ENCODE measurements around the gene ABR. TPM values are rescaled to one million over a fixed set of nuclear protein-coding genes. Genes with fewer than 3 reads are reported as not detected.
"Not testable (repeated sequence)": the region's sequence is repeated elsewhere in the genome, so short reads cannot be mapped to it uniquely, and the experiment has no call there.

ABR gene
- polyA plus RNA-seq, 1 donor from 2014 or later, result 34.5 TPM

DNA sequence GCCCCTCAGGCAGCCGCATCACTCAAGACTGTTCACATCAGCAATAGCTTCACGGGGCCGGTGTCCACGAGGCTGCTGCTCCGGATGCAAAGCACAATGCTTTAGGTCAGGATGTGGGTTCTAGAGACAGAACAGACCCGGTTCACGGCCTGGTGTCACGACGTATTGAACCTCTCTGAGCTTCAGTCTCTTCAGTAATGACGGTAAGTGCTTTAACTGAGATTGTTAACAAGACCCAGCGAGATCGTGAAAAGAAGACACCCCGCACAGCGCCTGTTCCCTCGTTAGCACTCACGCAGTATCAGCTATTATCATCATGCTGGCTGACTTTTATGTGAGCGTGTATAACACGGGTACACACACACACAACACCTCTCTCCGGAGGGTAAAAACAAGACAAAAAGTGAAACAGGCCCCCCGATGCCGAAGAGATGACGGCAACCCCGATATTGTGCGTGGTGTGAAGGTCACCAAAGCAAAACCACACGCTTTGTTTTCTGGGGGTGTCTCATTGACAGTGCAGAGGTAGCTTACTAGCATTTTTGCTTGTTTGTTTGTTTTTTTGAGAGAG lies 21.4 kb upstream of the ABR start:
- Histone ChIP-seq H4K20me1 (ENCODE audit: insufficient read depth) (no peaks in the 10 kb centered on the region), H3K79me2 (replicated peaks; ENCODE audit: insufficient read depth, low read length) (no peaks in the 10 kb centered on the region), H3F3A (ENCODE audit: insufficient read depth, low read length, poor library complexity, severe bottlenecking) (no peaks in the 10 kb centered on the region), H3K27me3 (ENCODE audit: insufficient read depth, low read depth, low read length) (no peaks in the 10 kb centered on the region), H3K9ac (ENCODE audit: low read length) (no peak overlapping the region), H3K36me3 (ENCODE audit: insufficient read depth, low read length) (no peaks in the 10 kb centered on the region), H3K4me2 (ENCODE audit: low read length) (no peak overlapping the region), H3K4me3 (ENCODE audit: low read length) (no peak overlapping the region), H3K9me2 (ENCODE audit: insufficient read depth, low read length) (no peaks in the 10 kb centered on the region), H2AFZ (ENCODE audit: low read depth, low read length) (no peak overlapping the region), H3K27ac (ENCODE audit: low read length) (no peak overlapping the region), H3K9me3 (ENCODE audit: low read length) (no peaks in the 10 kb centered on the region)
- TF ChIP-seq EP300 (conservative IDR thresholded peaks at IDR 0.05; ENCODE audit: poor library complexity, severe bottlenecking) (no peak), TAF1 (IDR thresholded peaks at IDR 0.05; ENCODE audit: low read depth) (no peak), RAD21 (conservative IDR thresholded peaks at IDR 0.05) (no peak), REST (IDR thresholded peaks at IDR 0.05; ENCODE audit: borderline replicate concordance) (no peak), SMC3 (conservative IDR thresholded peaks at IDR 0.05; ENCODE audit: poor library complexity) (no peak), MXI1 (conservative IDR thresholded peaks at IDR 0.05; ENCODE audit: poor library complexity, severe bottlenecking) (no peak), EZH2 (IDR thresholded peaks at IDR 0.05; ENCODE audit: borderline replicate concordance, insufficient read depth, low read length, poor library complexity, severe bottlenecking) (no peak), POLR2AphosphoS5 (IDR thresholded peaks at IDR 0.05) (no peak)
- TF ChIP-seq, protein P1, sequence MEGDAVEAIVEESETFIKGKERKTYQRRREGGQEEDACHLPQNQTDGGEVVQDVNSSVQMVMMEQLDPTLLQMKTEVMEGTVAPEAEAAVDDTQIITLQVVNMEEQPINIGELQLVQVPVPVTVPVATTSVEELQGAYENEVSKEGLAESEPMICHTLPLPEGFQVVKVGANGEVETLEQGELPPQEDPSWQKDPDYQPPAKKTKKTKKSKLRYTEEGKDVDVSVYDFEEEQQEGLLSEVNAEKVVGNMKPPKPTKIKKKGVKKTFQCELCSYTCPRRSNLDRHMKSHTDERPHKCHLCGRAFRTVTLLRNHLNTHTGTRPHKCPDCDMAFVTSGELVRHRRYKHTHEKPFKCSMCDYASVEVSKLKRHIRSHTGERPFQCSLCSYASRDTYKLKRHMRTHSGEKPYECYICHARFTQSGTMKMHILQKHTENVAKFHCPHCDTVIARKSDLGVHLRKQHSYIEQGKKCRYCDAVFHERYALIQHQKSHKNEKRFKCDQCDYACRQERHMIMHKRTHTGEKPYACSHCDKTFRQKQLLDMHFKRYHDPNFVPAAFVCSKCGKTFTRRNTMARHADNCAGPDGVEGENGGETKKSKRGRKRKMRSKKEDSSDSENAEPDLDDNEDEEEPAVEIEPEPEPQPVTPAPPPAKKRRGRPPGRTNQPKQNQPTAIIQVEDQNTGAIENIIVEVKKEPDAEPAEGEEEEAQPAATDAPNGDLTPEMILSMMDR (IDR thresholded peaks at IDR 0.05; ENCODE audit: poor library complexity, severe bottlenecking), result no peak

DNA sequence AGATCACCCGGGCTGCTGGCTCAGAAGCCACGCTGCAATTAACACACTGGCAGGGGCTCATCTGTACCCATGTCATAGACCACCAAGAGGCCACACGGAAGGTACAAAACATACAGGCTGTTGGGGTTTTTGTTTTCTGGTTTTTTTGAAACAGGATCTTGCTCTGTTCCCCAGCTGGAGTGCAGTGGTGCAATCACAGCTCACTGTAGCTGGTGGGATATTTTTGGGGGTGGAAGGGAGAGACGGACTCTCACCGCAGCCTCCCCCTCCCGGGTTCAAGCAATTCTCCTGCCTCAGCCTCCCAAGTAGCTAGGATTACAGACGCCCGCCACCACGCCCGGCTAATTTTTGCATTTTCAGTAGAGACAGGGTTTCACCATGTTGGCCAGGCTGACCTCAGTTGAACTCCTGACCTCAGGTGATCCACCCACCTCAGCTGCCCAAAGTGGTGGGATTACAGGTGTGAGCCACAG lies 19.5 kb upstream of the ABR start:
- not testable (repeated sequence) for H3K9me3 ChIP-seq (ENCODE audit: low read length); H3F3A ChIP-seq (ENCODE audit: insufficient read depth, low read length, poor library complexity, severe bottlenecking); H3K4me3 ChIP-seq (ENCODE audit: low read length); H3K9me2 ChIP-seq (ENCODE audit: insufficient read depth, low read length); H2AFZ ChIP-seq (ENCODE audit: low read depth, low read length); H3K27ac ChIP-seq (ENCODE audit: low read length); H3K79me2 ChIP-seq (replicated peaks; ENCODE audit: insufficient read depth, low read length); H3K36me3 ChIP-seq (ENCODE audit: insufficient read depth, low read length); H3K27me3 ChIP-seq (ENCODE audit: insufficient read depth, low read depth, low read length); H3K9ac ChIP-seq (ENCODE audit: low read length); H3K4me2 ChIP-seq (ENCODE audit: low read length); H4K20me1 ChIP-seq (ENCODE audit: insufficient read depth)
